GM18951 (cell line): ENCODE measurements around the gene NOG.

Experiments
- POLR2A ChIP-seq: IDR thresholded peaks from 4 replicates; pipeline ENCODE4 v1.6.1; 2011; ENCODE audit warnings: mild to moderate bottlenecking; ENCODE audit not compliant: insufficient read length, insufficient read depth; ENCODE audit errors: extremely low read depth
- in situ Hi-C: fragments of 300-500 bp; cut with MboI; formaldehyde crosslinking; loops from one replicate; pipeline ENCODE4 v1.12.0; 2022; ENCODE audit warnings: low sequenced_read_pairs, mixed read lengths, inconsistent platforms; ENCODE audit not compliant: unreplicated experiment

Gene NOG

DNA sequence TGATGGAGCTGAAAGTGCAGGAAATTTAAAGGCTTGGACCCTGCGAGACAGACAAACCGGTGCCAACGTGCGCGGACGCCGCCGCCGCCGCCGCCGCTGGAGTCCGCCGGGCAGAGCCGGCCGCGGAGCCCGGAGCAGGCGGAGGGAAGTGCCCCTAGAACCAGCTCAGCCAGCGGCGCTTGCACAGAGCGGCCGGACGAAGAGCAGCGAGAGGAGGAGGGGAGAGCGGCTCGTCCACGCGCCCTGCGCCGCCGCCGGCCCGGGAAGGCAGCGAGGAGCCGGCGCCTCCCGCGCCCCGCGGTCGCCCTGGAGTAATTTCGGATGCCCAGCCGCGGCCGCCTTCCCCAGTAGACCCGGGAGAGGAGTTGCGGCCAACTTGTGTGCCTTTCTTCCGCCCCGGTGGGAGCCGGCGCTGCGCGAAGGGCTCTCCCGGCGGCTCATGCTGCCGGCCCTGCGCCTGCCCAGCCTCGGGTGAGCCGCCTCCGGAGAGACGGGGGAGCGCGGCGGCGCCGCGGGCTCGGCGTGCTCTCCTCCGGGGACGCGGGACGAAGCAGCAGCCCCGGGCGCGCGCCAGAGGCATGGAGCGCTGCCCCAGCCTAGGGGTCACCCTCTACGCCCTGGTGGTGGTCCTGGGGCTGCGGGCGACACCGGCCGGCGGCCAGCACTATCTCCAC, at the start of gene NOG:
Gene NOG (plus strand): TSS at position 54 of the 674 bp plus-strand sequence. CDS start 525 bp downstream, at position 579.
- in situ Hi-C loops = no loop called here
- no peak for TF ChIP-seq POLR2A

DNA sequence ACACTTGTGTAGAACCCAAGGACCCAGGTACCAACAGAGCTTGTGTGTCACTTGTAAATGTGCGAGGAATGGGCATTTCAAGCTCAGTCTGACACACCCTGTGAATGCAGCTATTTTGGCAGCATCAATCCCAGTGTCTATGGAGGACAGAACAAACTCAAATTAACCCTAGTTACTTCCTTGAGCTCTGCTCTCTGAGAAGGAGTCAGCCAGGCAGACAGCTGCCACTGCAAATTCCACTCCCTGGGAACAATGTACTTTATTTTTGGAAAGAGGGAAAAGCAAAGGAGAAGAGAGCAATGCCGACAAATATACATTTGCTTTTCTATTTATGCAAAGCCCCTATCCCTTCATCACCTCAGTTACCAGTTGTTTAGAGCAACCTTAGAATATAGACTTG, 48.4 kb upstream of the NOG start:
- no peak for TF ChIP-seq POLR2A
- in situ Hi-C loops = no loop called here

DNA sequence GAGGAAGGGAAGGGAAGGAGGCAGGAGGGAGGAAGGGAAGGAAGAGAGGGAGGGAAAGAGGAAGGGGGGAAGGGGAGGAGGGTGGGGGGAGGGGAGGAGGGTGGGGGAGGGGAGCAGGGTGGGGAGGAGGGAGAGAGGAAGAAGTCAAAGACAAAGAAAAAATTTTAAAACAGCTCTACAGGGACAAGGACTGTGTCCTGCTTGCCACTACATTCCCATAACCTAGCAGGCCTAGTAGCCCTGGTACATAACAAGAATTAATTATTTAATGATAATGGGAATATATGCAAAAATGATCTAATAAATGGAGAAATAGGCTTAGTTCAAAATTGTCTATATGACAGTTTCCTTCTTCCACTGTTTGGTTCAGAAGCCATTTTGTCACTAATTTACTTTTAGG, 47.6 kb upstream of the NOG start:
- in situ Hi-C loops = no loop called here
- no peak for TF ChIP-seq POLR2A

DNA sequence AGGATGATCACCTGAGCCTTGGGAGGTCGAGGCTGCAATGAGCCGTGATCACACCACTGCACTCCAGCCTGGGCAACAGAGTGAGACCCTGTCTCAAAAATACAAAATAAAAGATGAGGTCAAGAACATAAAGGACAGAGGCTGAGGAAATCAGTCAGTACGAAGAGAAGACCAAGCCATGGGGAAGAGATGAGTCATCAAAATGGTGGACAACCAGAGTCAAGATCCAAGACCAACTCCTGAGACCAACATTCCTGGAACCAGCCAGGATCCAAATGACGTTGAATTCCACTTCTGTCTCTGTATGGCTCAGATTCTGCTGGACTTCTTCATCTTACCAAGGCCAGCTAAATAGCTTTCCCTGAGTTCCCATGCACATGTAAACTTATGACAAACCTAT, 44.8 kb upstream of the NOG start:
- in situ Hi-C loops = no loop called here
- TF ChIP-seq POLR2A = no peak

DNA sequence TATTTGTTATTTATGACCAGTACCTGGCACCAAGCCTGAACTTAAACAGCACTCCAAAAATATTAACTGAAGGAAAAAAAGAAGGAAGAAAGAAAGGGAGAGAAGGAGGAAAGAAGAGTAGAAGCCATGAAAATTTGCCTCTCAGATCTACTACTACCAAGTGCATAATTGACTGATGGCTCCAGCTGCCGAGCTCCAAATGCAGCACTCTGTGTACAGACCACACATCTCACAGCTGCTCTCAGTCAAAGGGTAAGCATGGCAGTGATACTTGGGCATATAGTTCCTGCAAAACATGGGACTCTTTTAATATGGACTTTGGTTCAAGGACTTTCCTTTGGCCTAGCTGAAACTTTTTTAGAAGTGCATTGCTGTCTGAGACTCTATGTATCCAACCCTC, 44.0 kb upstream of the NOG start:
- in situ Hi-C loops = no loop called here
- TF ChIP-seq POLR2A = no peak

DNA sequence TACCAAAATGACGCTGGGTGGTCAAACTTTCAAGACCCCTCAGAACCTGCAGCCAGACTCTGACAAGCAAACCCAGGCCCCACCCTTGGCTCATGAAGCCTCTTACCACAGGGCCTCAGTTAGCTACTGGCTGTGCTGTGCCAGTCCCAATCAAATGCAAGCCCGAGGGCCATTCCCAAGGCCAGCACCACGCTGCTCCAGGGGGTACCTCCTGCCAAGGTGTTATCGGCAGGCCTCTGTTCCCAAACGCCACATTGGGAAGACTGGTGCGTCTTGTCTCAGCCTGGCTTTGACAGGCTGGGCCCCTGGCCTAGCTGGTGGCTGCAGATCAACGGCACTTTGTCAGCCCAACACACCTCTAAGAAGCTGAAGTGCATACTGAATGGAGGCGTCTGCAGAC, 35.8 kb upstream of the NOG start:
- TF ChIP-seq POLR2A = no peak
- in situ Hi-C loops = no loop called here

DNA sequence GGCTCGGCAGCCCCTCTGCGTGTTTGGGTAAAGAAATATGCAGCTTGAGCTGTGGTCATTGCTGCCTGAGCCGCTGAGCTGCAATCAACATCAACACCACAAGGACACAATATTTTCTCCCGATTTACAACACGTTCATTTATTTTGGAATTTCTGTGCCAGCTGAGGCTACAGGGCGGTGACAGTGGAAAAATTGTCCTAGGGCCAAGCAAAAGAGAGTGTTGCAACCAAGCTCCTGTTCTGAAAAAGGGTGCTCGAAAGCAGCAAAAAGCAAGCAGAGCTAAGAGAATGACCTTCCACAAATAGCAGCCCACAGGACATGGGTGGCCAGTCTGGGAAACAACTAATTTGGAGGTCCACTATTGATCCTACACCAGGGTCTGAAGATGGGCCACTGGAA, 35.4 kb upstream of the NOG start:
- in situ Hi-C loops = no loop called here
- no peak for TF ChIP-seq POLR2A

DNA sequence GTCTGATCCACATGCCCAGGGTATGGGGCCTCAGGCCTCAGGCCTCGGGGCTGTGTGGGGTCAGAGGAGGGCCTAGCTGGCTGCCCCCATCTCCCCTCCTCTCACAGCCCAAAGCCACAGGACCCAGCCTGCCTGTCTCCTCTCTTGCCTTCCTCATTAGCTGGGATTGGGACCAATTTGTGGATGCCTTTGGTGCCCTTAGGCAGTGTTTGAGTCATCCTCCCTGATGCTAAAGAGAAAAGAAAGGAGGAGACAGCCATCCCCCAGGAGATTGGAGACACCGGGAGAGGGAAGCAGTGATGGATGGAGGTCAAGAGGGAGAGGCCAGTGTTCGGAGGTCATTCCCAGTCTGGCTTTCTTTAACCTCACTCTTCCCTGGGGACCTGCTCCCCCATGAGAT, 23.3 kb upstream of the NOG start:
- no peak for TF ChIP-seq POLR2A
- in situ Hi-C loops = no loop called here

DNA sequence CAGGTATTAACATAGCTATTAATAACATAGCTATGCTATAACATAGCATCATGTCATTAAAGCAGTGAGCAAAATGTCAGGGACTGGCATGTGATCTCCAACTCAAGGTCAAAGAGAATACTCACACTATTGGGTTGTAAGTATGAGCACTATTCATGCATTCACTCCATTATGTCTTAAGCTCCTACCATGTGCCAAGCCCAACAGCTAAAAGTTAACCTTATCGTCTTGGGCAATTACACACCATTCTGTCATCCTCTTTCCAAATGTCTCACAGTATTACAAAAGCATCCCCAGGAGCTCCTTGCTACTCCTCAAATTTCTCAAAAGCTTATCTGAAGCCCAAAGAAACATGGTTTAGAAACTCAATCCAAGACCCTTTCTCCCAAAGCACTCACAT, 22.0 kb upstream of the NOG start:
- in situ Hi-C loops = no loop called here
- TF ChIP-seq POLR2A = no peak

DNA sequence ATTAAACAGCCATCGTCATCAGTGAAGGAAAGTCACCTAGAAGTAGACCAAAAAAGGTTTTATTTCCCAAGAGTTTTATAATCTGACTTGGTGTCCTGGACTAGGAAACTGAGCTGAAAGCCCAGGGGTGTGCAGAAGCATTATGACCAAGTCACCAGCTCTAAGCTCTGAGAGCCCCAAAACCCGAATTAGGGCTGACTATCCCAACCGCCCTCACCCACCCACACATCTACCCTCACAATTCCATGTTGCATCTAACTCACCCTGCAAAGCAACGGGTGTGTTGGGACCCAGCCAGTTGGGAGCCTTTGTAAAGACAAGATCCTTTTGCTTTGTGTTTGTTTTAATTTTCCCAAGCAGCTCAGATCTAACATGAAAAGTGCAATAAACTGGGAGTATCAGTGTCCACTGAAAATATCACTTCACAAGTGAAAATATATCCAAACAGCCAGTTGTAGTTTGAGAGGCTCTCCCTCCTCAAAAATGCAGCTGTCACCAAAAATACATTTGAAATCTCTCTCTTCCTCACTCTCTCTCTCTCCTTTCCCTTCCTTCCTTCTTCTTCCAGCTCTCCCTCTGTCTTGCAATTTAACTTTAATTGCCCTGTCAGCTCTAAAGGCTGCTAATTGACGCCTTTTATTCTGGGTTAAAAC, 16.2 kb upstream of the NOG start:
- TF ChIP-seq POLR2A = no peak
- in situ Hi-C loops = no loop called here

DNA sequence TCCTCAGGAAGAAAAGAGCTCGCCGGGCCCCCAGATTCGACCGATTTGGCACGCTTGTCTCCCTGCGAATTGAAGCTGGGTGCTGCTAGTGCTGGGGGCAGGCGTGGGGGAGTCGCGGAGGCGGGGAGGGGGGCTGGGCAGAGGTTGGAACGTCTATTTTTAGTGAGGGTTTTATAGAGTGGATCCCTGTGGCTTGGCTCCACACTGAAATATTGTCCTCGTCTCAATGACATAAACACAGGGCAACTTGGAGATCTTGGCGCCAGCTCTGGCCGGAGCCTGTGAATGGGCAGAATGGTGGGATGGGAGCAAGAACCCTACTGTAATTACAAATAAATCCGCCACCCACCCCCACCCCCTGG, 15.7 kb upstream of the NOG start:
- in situ Hi-C loops = no loop called here
- no peak for TF ChIP-seq POLR2A

DNA sequence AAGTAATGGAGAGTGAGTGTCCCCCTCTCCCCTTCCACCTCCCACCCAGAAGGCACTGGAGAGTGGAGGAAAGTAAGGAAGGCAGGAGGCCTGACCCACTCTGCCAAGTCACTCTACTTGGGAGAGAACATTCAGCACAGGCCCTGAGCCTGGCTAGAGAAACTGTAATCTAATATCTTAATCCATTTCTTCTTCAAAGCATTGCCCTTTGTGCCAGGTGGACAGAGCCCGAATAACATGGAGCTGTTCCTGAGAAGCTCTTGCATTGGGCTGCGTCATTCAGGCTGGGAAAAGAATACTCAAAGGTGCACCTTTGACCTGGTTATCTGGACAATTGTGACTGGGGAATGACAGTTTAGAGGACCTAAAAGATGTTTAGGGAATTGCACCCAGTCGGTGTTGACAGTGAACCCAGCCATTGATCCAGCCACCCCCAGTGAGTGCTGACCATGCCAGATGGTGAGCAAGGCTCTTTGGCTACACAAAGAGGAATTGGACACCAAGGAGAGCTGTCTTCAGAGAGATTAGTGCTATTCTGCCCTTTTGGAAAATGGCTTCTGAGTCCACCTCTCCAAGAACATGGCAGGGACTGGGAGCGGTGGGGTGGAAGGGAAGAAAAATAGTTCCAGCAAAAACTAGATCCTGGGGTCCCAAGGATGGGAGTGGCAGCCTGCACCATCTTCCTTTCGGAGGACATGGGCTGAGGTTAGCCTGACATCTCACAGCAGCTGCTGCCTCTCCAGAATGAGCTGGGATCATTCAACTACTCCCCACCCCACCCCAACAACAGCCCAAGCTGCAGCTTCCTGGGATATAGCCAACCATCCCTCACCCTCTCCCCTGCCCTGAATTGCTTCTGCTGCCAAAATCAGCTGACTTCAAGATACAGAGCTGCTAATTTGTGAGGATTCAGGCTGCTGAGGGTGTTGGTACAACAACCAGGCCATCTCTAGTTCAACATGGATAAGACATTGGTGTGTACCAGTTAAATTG, 11.6 kb upstream of the NOG start:
- in situ Hi-C loops = no loop called here
- TF ChIP-seq POLR2A = no peak

DNA sequence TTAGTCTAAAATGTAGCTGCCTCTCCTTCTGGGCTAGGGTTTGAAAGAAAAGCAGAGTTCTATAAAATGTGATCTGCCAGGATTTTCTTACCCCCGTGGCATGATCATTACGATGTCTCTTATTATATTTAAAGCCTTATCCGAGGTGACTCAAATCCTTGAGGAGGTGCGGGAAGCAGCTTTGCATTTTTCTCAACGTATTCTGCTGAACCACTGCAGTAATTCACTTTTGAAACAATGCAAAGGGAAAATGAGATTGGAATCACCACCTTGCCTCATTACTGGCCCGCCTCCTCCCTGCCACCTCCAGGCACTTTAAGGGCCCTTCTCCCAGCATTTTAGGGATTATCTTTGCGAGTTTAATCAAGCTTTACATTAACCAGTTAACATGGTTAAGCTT, 9.7 kb upstream of the NOG start:
- in situ Hi-C loops = no loop called here
- no peak for TF ChIP-seq POLR2A
